Right renal pelvis (tissue), 4 donors: ENCODE results near the gene AKAP13. TPM values are rescaled to one million over a fixed set of nuclear protein-coding genes. Genes with fewer than 3 reads are reported as not detected.
"Not testable (repeated sequence)": the region's sequence is repeated elsewhere in the genome, so short reads cannot be mapped to it uniquely, and the experiment has no call there.

Source experiments
- DNase-seq, 4 donors: peaks; one replicate each; pipeline ENCODE4 v3.0.0-alpha.2; 2013; ENCODE audit warnings: low read depth in 4 of 4, low spot score in 3 of 4, missing footprints in 1 of 4
- polyA plus RNA-seq, 4 donors: library from polyadenylated mRNA; unstranded; fragments of 120-200 nt; gene quantifications; one replicate each; pipeline ENCODE4 v1.2.1, GENCODE V29; 2013; ENCODE audit not compliant: insufficient read length in 4 of 4

The AKAP13 gene
- polyA plus RNA-seq, 4 donors: 78.8 to 89.4 (median 83.8) TPM

- DNase-seq: peak in 2 of 4 donors; percentile 25 to 39
Measured at GRCh38 chr15:85582131-85583079, 202.0 kb downstream of the AKAP13 start.

- no peak for DNase-seq
Measured at GRCh38 chr15:85583442-85583841, 203.0 kb downstream of the AKAP13 start.

DNA sequence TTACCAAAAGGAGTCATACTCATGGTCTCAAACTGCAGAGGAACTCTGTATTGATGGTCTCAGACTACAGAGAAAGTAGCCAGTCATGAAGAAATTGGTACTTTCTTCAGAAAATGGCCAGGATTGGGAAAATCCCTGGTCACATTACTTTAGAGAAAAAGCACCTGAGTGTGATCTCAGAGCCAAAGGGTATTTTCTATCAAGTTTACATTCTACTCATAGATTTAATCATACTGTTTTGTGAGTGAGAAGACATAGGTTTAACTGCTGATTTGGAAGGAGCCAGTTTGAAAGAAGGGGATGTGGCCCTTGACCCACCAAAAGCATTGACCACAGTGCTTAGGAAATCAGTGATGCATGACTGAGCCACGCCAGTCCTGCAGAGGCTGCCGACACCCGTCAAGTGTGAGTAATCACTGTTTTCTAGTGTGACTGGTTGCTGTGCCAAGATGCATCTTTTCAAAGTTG lies 203.6 kb downstream of the AKAP13 start:
- no peak for DNase-seq

GRCh38 chr15:85584872-85585271 lies 204.5 kb downstream of the AKAP13 start:
- DNase-seq: no peak

- DNase-seq: not testable (repeated sequence)
Measured at GRCh38 chr15:85586196-85586595, 205.8 kb downstream of the AKAP13 start.

- DNase-seq: no peak
Measured at GRCh38 chr15:85587707-85588411, 207.5 kb downstream of the AKAP13 start.

DNA sequence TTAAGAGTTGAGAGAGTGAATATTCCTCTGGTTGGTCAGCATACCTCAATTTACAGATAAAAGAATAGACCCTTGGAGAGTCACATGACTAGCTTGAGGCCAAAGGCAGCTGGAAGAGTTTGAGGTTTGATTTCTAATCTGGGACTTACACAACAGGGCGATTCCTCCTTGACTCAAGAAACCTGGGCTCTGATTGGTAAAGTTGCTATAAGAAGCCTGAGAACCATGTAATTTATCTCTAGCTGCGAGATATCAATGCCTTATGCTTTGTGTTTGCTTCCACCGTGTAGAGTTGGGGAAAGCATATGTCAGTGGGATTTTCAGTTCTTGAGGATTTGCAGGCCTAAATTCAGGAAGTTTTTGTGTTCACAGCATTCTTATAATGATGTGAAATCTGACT lies 208.3 kb downstream of the AKAP13 start:
- DNase-seq: no peak

DNA sequence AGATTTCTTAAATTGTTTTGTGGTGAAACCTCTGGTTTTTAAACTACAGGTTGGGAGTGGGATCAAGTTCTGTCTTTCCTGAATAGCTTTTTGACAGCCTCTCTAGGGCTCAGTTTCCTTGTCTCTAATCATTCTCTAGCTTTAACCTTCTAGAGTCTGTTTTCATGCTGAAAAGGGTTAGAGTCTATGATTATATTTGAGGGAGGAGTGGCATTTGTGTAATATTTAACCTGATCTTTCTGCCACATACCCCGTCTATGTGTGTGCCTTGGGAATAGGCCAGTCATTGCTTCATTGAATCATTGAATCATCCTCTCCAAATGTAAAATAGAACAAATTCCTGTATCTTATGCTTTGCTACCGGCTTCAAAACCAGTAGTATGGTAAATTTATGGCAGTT lies 209.4 kb downstream of the AKAP13 start:
- no peak for DNase-seq

DNA sequence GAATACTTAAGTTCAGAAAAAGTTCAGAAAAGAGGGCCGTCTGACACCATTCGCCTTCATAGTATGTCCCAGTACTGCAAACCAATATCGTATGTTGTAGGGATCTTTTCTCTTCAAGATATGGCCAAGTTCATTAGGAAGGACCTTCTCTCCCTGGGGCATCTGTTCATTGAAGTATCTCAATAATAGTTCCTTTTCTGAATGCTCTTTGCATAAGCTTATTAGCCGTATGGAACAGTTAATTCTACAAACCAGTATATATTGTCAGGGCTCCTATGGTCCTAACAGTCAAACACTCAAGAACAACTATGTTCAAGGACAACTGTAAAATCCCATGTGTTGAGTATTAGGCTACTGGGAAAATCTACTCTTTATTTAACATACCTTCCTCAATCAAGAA lies 211.2 kb downstream of the AKAP13 start:
- no peak for DNase-seq

- no peak for DNase-seq
Measured at GRCh38 chr15:85592148-85592547, 211.7 kb downstream of the AKAP13 start.

- DNase-seq: no peak
Measured at GRCh38 chr15:85593809-85594445, 213.5 kb downstream of the AKAP13 start.

- no peak for DNase-seq
Measured at GRCh38 chr15:85595804-85596536, 215.6 kb downstream of the AKAP13 start.

GRCh38 chr15:85597155-85597815 lies 216.9 kb downstream of the AKAP13 start:
- no peak for DNase-seq

- DNase-seq: no peak
Measured at GRCh38 chr15:85598219-85598618, 217.8 kb downstream of the AKAP13 start.

DNA sequence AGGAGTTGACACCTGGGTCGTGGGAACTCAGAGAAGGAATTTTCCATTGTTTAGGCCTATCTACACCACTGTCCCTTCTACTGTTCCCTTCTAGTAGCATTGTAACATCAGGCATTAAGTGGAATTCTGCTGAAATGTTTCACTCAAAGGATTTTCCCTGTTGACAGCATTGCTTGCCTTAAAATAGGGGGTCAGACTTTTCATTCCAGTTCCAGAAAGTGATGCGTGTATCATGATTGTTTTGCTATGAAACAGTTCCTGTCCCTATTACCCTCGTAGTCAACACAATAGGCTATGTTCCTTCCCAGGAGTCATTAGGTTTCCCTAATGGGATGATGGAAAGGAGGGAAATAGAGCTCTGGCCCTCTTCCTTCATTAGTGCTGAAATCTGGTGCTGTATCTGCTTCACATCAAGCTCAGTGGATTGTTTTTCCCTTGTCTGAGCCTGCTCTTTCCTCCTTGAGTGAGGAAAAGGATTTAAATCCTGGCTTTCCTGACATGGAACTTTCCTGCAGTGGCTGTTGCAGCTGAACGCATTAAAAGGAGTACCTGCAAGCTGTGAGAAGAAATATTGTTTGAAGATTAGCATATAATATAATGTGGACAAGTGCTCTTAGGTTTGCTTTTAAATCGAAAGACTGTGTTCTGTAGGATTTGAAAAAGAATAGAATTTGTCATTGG lies 218.5 kb downstream of the AKAP13 start:
- no peak for DNase-seq

GRCh38 chr15:85600001-85600400 lies 219.6 kb downstream of the AKAP13 start:
- no peak for DNase-seq

GRCh38 chr15:85603160-85603559 lies 222.8 kb downstream of the AKAP13 start:
- DNase-seq: no peak

GRCh38 chr15:85603703-85604102 lies 223.3 kb downstream of the AKAP13 start:
- DNase-seq: no peak

DNA sequence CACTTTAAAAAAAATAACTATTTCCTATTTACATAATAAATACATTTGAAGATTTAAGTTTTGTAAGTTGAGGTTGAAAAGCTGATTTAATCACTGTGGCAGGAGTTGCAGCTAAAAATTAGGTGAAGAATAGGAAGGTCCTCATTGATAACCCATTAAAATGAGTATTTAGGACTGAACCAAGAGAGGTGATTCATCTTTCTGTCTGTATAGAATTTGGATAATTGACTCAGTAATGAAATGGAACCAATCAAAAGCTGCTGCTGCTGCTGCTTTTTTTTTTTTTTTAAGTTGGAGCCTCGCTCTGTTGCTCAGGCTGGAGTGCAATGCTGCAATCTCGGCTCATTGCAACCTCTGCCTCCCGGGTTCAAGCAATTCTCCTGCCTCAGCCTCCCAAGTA lies 223.8 kb downstream of the AKAP13 start:
- DNase-seq: no peak
